Hepatocyte (in vitro differentiated cells): Measurements from ENCODE around the gene TFAM.

Experiments used
- EZH2 ChIP-seq: fragments of 200-600 bp; sonication (generic); IDR thresholded peaks from 2 replicates; pipeline ENCODE4 v1.6.1; 2016; ENCODE audit warnings: antibody characterized with exemption, mild to moderate bottlenecking, borderline replicate concordance
- EZH2phosphoT487 ChIP-seq: fragments of 200-600 bp; sonication (generic); IDR thresholded peaks from one replicate; pipeline ENCODE4 v1.6.1; 2018; ENCODE audit warnings: antibody characterized with exemption, mild to moderate bottlenecking, low read depth, moderate library complexity; ENCODE audit not compliant: unreplicated experiment, severe bottlenecking
- TF ChIP-seq, protein P1 (sequence below): fragments of 200-600 bp; sonication (generic); IDR thresholded peaks from 2 replicates; pipeline ENCODE4 v1.5.1; 2016; ENCODE audit warnings: antibody characterized with exemption, mild to moderate bottlenecking; ENCODE audit not compliant: poor library complexity

DNA sequence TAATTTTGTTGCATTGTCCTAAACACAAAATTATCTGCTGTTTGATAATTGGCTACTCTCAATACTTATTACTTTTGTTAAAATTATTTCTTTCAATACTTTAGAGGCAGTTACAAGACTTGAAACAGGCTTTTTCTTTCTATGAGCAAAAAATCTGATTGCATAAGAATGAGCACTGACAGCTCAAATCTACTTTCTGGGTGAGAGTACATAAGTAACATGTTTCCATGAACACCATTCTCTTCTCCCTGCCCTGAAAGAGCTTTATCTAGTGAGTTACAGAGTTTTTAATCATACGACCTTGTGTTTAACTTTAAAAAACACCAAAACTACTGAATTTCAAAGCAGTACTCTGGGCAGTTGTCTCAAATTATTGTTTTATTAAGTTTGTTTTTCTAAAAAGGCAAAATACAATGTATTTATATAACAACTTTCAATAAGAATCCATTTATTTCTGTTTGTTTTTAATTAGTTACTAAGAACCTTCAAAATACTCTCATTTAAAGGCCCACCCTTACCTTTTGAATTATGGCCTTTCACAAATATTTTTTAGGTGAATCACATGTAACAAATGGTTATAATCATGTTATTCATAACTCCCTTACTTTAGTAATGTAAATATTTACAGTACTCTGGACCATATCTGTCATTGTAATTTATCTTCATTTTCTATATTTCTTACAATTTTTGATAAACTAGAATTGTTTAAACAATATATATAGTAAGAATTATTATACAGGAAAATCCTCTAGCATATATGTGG lies 23.0 kb upstream of the TFAM start:
- TF ChIP-seq, protein P1, sequence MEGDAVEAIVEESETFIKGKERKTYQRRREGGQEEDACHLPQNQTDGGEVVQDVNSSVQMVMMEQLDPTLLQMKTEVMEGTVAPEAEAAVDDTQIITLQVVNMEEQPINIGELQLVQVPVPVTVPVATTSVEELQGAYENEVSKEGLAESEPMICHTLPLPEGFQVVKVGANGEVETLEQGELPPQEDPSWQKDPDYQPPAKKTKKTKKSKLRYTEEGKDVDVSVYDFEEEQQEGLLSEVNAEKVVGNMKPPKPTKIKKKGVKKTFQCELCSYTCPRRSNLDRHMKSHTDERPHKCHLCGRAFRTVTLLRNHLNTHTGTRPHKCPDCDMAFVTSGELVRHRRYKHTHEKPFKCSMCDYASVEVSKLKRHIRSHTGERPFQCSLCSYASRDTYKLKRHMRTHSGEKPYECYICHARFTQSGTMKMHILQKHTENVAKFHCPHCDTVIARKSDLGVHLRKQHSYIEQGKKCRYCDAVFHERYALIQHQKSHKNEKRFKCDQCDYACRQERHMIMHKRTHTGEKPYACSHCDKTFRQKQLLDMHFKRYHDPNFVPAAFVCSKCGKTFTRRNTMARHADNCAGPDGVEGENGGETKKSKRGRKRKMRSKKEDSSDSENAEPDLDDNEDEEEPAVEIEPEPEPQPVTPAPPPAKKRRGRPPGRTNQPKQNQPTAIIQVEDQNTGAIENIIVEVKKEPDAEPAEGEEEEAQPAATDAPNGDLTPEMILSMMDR: no peak
- TF ChIP-seq EZH2phosphoT487 (no peak), EZH2 (no peak)
